ENCODE results near the gene GOLM1. TPM values are rescaled to one million over a fixed set of nuclear protein-coding genes. Genes with fewer than 3 reads are reported as not detected.

GOLM1 gene
- total and polyA plus RNA-seq, 10 of the 15 experiments (the other 5 are each of a cell fraction or from before 2014, with no cell fraction given), result 0.41 to 25.9 (median 18.7) TPM

DNA sequence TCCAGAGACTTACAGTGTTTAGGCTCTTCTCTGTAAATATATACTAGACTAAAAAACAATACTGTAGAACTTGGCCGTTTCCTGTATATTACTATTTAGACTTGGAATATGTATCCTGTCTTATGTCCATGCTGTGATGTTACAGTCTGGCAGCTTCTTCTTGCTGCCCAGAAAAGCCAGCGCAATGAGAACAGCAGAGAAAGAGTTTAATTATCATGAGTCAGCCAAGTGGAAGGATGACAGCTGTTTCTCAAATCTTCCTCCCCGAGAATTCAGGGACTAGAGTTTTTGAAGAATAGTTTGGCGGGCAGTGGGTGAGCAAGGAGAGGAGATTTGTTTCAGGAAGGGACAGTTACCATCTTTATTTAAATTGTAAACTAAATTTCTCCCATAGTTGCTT, 120.9 kb downstream of the GOLM1 start (continued):
- TF ChIP-seq, protein P1, sequence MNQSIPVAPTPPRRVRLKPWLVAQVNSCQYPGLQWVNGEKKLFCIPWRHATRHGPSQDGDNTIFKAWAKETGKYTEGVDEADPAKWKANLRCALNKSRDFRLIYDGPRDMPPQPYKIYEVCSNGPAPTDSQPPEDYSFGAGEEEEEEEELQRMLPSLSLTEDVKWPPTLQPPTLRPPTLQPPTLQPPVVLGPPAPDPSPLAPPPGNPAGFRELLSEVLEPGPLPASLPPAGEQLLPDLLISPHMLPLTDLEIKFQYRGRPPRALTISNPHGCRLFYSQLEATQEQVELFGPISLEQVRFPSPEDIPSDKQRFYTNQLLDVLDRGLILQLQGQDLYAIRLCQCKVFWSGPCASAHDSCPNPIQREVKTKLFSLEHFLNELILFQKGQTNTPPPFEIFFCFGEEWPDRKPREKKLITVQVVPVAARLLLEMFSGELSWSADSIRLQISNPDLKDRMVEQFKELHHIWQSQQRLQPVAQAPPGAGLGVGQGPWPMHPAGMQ (IDR thresholded peaks at IDR 0.05; ENCODE audit: borderline replicate concordance), result no peak
- TF ChIP-seq FOXK2 (IDR thresholded peaks at IDR 0.05) (no peak), NR2C1 (IDR thresholded peaks at IDR 0.05) (no peak), JUNB (IDR thresholded peaks at IDR 0.05) (no peak), ZSCAN29 (IDR thresholded peaks at IDR 0.05) (no peak)

Small RNA genes within 50 kb of the gene (small RNA-seq; reads per million reads assigned to genes)
- not detected for gene AL161447.1

Other genes with a start within 250 kb of the GOLM1 start
- 15.5 and 18.7 TPM in 2 replicates for gene NAA35, start 158.4 kb downstream of the GOLM1 start, total RNA-seq (2014; rRNA removed)
- gene NAA35, start 158.4 kb downstream of the GOLM1 start, total RNA-seq (2014; rRNA removed; fragmentation: Illumina TruSeq; extraction: Trizol), result 28.1 TPM in 2 replicates
- gene NAA35, start 158.4 kb downstream of the GOLM1 start, total RNA-seq (2021), result 24.4 and 25.7 TPM in 2 replicates
- 38.0 and 48.2 TPM in 2 replicates for gene NAA35, start 158.4 kb downstream of the GOLM1 start, polyA plus RNA-seq (2011; rRNA removed)
- gene NAA35, start 158.4 kb downstream of the GOLM1 start, polyA plus RNA-seq (2014; fragmentation: Illumina TruSeq; extraction: Trizol), result 30.7 and 37.4 TPM in 2 replicates
- 10 to 100 TPM; 18.9 to 23.4 TPM for gene NAA35, start 158.4 kb downstream of the GOLM1 start, polyA plus RNA-seq (2014; fragmentation: Nextera tagmentation; extraction: Ambion mirVana)
- 16.9 and 17.3 TPM in 2 replicates for gene NAA35, start 158.4 kb downstream of the GOLM1 start, polyA plus RNA-seq (2014; rRNA removed)
- 10 to 100 TPM; 30.5 to 37.1 TPM for gene NAA35, start 158.4 kb downstream of the GOLM1 start, polyA plus RNA-seq (2016; fragmentation: Nextera tagmentation; extraction: Ambion mirVana)
- 0.06 TPM in 1 of 2 replicates, not detected in the other for gene C9orf153, start 160.1 kb upstream of the GOLM1 start, total RNA-seq (2014; rRNA removed)
- 0.18 and 0.22 TPM in 2 replicates for gene C9orf153, start 160.1 kb upstream of the GOLM1 start, total RNA-seq (2014; rRNA removed; fragmentation: Illumina TruSeq; extraction: Trizol)
- gene C9orf153, start 160.1 kb upstream of the GOLM1 start, total RNA-seq (2021), result 0.18 TPM in 1 of 2 replicates, not detected in the other
- 0.08 and 0.26 TPM in 2 replicates for gene C9orf153, start 160.1 kb upstream of the GOLM1 start, polyA plus RNA-seq (2011; rRNA removed)
- 0.03 and 0.33 TPM in 2 replicates for gene C9orf153, start 160.1 kb upstream of the GOLM1 start, polyA plus RNA-seq (2014; fragmentation: Illumina TruSeq; extraction: Trizol)
- gene C9orf153, start 160.1 kb upstream of the GOLM1 start, polyA plus RNA-seq (2014; fragmentation: Nextera tagmentation; extraction: Ambion mirVana), result under 1 TPM; 0.09 to 0.23 TPM
- not detected in 2 replicates for gene C9orf153, start 160.1 kb upstream of the GOLM1 start, polyA plus RNA-seq (2014; rRNA removed)
- gene C9orf153, start 160.1 kb upstream of the GOLM1 start, polyA plus RNA-seq (2016; fragmentation: Nextera tagmentation; extraction: Ambion mirVana), result 1 to 10 TPM in 1 of 2 experiments, under 1 TPM in 1; 0.43 to 1.2 TPM
- 23.8 and 25.4 TPM in 2 replicates for gene ISCA1, start 183.0 kb upstream of the GOLM1 start, total RNA-seq (2014; rRNA removed)
- 24.5 and 25.4 TPM in 2 replicates for gene ISCA1, start 183.0 kb upstream of the GOLM1 start, total RNA-seq (2014; rRNA removed; fragmentation: Illumina TruSeq; extraction: Trizol)
- gene ISCA1, start 183.0 kb upstream of the GOLM1 start, total RNA-seq (2021), result 14.7 and 16.9 TPM in 2 replicates
- gene ISCA1, start 183.0 kb upstream of the GOLM1 start, polyA plus RNA-seq (2011; rRNA removed), result 25.6 and 35.4 TPM in 2 replicates
- 25.4 and 29.3 TPM in 2 replicates for gene ISCA1, start 183.0 kb upstream of the GOLM1 start, polyA plus RNA-seq (2014; fragmentation: Illumina TruSeq; extraction: Trizol)
- 10 to 100 TPM in 1 of 2 experiments, 1 to 10 TPM in 1; 8.9 to 10.9 TPM for gene ISCA1, start 183.0 kb upstream of the GOLM1 start, polyA plus RNA-seq (2014; fragmentation: Nextera tagmentation; extraction: Ambion mirVana)
- gene ISCA1, start 183.0 kb upstream of the GOLM1 start, polyA plus RNA-seq (2014; rRNA removed), result 17.6 and 21.3 TPM in 2 replicates
- 10 to 100 TPM; 32.9 to 36.0 TPM for gene ISCA1, start 183.0 kb upstream of the GOLM1 start, polyA plus RNA-seq (2016; fragmentation: Nextera tagmentation; extraction: Ambion mirVana)